GM19240 (cell line): ENCODE results near the gene KLHL17.
"Not testable (repeated sequence)": the region's sequence is repeated elsewhere in the genome, so short reads cannot be mapped to it uniquely, and the experiment has no call there.

ENCODE experiments used
- DNase-seq: peaks from one replicate; pipeline ENCODE4 v3.0.0; 2011; ENCODE audit warnings: low spot score; ENCODE audit not compliant: insufficient read length

KLHL17 gene

DNA sequence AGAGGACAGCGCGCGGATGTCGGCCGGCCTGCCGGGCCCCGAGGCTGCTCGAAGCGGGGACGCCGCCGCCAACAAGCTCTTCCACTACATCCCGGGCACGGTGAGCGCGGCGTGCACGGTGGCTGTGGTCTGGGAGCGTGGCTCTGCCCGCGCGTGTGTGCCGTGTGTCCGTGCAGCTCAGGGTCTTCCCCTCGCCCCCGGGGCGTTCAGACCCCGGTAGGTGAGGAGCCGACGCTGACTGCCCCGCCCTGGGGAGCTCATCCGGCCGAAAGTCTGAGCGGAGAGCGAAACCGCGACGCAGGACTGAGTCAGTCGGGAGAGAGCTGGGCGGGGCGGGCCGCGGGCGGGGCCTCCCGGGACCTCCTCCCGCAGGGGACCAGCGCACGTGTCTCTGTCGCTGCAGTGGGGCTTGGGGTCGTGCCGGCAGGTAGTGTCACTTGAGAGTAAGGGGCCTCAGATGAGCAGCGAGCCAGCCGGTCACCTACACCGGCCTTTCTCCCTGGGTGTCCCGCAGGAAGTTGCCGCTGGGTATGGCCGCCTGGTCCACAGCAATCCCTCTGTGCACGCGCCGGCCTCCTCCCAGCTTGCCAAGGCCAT, 6.4 kb downstream of the KLHL17 start:
- DNase-seq = peak; percentile 94

DNA sequence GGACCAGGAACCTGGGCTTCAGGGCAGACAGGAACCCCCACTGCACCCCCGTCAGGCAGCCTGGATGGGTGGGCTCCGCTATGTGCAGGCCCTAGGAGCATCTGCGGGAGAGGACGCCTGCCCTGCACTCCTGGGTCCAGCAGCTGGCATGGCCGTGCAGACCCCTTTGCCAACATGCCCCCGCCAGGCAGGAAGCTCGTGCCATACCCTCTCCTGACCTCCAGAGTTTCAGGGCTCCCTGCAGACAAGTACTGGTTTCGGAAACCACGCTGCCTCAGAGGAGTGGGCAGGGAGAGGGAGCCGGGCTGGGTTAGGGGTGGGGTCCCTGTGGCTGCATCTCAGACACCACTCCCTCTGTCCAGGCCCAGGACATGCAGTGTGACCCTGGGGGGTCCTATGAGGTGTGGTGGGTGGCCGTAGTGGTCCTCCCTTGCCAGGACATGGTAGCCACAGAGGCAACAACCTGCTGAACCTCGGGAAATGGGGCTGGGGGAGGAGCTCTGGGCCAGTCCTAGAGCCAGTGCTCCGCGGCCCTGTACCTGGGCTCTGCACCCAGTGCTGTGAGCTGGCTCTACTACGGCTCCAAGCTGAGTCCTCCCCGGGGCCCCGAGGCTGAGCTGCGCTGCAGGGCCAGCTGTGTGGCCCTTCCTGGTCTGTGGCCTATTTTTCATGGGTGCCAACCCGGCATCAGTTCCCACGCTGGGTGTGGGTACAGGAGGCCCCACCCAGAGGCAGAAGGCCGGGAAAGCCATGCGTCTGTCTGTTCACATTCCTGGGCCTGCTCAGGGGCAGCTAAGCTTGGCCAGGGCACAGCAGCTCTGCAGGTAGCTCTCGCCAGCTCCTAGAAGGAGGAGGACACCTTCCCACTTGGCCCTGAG, 7.3 kb downstream of the KLHL17 start:
- no peak for DNase-seq

DNA sequence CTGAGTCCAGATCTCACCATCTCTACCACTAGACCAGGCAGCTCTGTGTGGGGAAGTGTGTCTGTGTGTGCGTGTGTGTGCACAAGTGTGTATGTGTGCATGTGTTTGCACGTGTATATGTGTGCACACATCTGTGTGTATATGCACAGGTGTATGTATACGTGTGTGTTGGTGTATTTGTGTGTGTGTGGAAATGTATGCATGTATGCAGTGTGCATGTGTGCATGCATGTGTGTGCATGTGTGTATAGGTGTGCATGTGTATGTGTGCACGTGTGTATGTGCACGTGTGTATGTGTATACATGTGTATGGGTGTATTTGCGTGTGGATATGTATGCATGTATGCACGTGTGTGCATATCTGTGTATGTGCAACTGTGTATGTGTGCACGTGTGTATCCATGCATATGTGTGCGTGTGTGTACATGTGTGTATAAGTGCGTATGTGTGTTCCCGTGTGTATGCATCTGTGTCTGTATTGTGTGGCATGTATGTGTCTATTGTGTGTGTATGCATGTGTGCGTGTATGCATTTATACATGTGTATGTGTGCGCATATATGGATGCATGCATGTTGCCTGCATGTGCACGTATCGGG, 9.0 kb downstream of the KLHL17 start:
- no peak for DNase-seq

DNA sequence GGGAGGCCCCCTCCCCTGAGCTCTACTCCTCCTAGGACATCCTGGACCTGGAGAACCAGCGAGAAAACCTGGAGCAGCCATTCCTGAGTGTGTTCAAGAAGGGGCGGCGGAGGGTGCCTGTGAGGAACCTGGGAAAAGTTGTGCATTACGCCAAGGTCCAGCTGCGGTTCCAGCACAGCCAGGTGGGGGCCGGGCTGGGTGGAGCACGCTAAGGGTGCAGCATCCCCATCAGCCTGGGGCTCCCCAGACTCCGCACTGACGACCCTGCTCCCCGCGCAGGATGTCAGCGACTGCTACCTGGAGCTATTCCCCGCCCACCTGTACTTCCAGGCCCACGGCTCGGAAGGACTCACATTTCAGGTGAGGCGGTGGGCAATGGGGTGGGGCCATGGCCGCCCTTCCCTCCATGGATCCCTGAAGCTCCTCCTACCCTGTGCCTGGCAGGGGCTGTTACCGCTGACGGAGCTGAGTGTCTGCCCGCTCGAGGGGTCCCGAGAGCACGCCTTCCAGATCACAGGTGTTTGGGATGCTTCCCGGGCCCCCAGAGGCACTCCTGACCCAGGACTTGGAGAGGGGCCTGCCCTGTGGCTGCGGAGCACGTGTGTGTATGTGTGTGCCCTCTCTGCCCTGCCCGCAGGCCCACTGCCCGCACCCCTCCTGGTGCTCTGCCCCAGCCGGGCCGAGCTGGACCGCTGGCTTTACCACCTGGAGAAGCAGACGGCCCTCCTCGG, 10.0 kb downstream of the KLHL17 start:
- DNase-seq = no peak

DNA sequence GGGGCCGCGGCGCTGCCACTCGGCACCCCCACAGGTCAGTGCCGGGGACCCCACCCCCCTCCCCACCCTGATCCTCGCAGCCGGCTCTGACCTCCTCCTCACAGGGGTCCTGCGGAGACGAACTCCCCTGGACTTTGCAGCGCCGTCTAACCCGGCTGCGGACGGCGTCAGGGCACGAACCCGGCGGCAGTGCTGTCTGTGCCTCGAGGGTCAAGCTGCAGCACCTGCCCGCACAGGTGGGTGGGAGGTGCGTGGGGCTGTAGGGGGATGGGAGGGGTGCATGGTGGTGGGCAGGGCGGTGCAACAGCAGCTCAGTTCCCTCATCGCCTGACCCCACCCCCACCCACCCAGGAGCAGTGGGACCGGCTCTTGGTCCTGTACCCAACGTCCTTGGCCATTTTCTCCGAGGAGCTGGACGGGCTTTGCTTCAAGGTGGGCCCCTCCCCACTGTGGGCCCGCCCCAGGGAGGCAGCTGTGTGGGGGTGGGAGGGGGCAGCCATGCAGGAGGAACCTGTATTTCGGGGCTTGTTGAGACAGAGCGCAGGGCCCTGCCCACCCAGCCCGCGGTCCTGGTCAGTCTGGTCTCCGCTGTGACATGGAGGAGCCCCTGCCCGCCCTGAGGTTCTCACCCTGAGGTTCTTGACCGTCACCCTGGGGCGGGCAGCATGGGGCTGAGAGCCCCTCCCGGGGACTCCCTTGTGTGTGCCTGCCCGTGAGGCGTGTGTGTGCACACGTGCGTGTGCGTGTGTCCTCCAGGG, 10.8 kb downstream of the KLHL17 start:
- DNase-seq = no peak

DNA sequence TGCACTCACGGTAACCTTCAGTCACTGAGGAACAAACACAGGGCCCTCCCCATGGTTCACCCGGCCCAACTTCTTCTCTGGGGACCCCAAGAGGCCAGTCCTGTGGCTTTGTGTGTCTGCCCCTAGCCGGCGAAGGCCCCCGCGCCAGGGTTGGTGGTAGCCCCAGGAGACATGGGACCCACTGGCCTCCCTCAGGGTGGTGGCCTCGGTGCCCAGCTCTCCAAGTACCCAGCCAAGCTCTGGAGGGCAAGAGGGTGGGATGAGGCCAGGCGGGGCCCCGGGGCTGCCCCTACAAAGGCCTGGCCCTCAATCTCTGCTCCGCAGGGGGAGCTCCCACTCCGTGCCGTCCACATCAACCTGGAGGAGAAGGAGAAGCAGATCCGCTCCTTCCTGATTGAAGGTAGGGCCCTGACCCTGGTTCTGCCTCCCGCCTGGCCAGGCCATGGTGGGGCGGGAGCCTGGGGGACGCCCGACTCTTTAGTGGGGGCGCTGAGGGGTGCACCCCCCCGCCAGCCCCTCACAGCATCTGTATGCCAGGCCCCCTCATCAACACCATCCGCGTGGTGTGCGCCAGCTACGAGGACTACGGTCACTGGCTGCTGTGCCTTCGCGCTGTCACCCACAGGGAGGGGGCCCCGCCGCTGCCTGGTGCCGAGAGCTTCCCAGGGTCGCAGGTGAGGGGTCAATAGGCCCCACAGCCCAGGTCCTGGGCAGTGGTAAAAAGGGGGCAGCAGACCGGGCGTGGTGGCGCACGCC, 11.5 kb downstream of the KLHL17 start:
- DNase-seq = no peak

DNA sequence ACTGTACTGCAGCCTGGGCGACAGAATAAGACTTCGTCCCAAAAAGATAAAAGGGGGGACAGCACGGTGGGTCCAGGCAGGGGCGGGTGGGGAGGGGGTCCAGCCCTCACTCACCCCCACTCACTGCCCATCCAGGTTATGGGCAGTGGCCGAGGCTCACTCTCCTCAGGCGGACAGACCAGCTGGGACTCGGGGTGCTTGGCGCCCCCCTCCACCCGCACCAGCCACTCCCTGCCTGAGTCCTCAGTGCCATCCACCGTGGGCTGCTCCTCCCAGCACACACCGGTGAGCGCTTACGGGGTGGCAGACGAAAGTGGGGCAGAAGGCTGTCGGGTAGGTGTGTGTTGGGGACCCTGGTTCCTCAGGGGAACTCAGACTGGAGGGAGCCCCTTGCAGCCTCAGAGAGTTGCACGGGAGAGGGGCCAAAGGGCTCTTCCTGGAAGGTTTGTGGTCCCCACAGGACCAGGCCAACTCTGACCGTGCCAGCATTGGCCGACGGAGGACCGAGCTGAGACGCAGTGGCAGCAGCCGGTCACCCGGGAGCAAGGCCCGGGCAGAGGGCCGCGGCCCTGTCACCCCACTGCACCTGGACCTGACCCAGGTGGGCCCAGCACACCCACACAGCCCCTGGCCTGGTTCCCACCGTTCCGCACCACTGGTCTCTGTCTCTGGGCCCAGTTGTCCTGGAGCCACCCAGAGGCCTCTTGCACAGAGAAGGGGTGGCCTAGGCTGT, 12.5 kb downstream of the KLHL17 start:
- DNase-seq = no peak

DNA sequence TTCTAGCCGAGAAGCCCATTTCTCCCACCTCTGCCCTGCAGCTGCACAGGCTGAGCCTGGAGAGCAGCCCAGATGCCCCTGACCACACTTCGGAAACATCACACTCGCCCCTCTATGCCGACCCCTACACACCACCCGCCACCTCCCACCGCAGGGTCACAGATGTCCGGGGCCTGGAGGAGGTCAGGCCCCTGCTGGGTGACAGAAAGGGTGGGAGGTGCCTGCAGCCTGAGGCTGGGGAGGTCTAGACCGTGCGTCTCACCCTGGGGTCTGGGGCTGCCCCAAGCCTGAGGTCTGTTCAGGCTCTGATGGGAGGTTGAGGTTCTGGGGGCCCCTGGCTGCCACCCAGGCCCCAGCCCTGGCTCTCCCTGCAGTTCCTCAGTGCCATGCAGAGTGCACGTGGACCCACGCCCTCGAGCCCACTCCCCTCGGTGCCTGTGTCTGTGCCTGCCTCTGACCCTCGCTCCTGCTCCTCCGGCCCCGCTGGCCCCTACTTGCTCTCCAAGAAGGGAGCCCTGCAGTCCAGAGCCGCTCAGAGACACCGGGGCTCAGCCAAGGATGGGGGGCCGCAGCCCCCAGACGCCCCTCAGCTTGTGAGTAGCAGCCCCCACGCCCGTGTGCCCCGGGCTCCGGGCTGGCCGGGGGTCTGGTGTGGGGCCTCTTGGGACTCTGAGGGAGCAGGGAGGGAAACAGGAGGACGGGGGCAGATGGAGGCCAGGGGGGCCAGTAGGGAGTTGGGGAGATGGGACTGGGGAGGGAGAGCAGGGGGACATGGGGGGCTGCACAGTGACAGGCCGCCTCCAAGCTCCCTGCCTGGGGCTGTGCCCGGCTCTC, 13.3 kb downstream of the KLHL17 start:
- DNase-seq = no peak

DNA sequence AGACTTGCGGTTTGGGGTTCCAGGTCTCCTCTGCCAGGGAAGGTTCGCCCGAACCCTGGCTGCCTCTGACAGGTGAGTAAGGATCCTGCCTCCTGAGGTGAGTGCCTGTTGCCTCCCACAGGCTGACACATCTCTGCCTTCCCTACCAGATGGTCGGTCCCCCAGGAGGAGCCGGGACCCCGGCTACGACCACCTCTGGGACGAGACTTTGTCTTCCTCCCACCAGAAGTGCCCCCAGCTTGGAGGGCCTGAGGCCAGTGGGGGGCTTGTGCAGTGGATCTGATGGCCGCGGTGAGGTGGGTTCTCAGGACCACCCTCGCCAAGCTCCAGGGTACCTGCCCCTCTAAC, 13.9 kb downstream of the KLHL17 start:
- no peak for DNase-seq

DNA sequence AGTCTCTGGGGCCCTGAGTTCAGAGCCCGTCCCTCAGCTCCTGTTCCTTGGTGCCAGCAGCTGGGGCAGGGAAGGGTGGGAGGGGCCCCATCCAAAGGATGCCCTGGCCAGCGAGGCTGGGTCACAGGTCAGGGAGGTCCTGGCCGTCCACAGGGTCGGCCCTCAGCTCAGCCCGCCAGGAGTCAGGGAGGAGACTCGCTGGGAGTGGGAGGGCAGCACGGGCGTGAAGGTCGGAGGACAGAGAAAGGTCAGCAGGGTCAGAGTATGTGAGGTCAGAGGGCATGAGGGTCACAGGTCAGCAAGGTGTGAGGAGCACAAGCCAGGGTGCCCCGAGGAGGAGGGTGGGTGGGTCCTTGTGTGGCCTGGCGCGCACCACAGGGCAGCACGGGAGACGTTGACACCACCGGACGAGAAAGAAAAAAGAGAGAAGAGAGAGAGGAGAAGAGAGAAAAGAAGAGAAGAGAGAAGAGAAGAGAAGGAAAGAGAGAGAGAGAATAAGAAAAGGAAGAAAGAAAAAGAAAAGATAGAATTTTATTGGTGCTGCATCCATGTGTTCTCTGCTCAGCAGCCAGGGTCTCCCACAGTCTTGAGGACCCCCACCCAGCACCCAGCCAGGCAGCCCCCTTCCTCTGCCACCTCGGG, 14.4 kb downstream of the KLHL17 start:
- no peak for DNase-seq

DNA sequence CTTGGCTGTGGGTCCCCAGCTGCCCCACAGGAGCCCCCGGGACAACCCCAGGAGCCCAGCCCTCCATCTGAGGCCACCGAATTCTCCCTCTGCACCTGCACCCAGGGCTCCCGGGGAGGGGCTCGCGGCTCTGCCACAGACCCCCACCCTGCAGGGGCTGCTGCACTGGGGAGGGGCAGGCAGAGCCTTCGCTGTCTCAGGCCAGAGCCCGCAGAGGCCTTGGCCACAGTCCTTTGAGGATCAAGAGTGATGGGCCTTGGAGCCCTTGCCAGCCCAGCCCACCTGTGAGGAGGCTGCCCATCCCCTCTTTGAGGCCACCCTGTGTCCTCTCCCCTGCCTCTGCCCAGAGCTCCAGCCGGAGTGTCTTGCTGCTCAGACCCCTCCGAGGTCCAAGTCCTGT, 15.0 kb downstream of the KLHL17 start:
- DNase-seq = no peak

DNA sequence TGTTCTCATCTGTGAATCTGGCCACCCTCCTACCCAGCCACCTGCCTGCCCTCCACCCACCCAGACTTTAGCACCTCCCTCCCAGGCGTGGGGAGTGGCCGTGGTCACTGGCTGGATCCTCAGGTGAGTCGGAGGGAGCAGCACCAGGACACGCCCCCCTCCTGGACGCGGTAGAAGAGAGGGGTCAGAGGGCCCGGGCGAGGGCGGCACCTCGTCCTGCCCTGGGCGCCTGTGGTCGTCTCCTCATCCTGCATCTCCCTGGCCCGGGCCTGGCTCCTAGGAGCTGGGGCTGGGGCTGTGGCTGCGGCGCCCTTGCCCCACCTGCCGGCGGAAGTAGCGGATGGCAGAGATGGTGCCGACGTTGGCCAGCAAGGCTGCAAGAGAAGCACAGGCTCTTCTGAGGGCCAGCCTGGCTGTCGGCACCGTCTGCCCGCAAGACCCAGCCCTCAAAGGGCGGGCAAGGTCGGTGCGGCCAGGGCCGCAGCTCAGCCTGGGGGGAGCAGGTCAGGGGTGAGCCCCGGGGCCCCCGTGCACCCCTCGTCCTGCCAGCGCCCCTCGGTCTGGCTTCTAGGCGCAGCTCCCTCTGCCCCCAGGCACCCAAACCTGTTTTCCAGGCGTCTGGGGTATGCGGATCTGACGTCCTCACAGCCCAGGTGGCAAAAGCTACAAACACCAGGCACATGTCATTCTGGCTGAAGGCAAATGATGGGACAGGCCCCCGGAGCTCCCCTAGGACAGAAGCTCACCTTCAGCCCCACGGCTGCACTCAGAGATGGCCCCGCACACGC, 15.7 kb downstream of the KLHL17 start:
- peak; percentile 95 for DNase-seq

DNA sequence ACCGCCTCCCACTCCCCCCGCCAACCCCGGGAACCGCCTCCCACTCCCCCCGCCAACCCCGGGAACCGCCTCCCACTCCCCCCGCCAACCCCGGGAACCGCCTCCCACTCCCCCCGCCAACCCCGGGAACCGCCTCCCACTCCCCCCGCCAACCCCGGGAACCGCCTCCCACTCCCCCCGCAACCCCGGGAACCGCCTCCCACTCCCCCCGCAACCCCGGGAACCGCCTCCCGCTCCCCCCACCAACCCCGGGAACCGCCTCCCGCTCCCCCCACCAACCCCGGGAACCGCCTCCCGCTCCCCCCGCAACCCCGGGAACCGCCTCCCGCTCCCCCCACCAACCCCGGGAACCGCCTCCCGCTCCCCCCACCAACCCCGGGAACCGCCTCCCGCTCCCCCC, 16.4 kb downstream of the KLHL17 start:
- DNase-seq = not testable (repeated sequence)

DNA sequence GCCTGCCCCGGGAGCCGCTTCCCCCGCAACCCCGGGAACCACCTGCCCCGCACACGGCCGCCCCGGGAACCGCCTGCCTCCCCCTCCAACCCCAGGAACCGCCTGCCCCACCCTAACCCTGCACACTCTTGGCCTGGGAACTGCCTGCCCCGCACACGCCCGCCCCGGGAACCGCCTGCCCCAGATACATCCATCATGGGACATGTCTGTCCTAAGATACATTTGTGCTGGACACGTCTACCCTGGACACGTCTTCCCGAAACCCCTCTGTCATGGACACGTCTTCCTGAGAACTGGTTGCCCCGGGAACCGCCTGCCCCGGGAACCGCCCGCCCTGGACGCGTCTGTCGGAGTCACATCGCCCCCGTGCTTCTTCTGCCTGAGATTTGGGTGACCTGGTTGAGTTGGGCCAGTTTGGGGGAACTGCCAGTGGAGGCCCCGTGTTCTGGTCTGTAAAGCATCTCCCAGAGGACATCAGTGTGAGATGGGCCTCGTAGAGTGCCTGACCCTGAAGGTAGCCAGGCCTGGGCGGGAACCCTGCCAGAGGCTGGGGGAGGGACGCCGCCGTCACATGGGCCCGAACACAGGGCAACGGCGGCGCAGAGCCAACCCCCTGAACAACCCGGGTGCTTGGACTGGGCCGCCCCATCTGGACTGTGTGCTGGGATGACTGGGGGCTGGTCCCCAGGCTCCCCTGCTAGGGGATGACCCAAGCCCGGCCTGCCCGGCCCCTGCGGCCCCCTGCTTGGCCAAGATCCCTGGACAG, 17.9 kb downstream of the KLHL17 start:
- no peak for DNase-seq

DNA sequence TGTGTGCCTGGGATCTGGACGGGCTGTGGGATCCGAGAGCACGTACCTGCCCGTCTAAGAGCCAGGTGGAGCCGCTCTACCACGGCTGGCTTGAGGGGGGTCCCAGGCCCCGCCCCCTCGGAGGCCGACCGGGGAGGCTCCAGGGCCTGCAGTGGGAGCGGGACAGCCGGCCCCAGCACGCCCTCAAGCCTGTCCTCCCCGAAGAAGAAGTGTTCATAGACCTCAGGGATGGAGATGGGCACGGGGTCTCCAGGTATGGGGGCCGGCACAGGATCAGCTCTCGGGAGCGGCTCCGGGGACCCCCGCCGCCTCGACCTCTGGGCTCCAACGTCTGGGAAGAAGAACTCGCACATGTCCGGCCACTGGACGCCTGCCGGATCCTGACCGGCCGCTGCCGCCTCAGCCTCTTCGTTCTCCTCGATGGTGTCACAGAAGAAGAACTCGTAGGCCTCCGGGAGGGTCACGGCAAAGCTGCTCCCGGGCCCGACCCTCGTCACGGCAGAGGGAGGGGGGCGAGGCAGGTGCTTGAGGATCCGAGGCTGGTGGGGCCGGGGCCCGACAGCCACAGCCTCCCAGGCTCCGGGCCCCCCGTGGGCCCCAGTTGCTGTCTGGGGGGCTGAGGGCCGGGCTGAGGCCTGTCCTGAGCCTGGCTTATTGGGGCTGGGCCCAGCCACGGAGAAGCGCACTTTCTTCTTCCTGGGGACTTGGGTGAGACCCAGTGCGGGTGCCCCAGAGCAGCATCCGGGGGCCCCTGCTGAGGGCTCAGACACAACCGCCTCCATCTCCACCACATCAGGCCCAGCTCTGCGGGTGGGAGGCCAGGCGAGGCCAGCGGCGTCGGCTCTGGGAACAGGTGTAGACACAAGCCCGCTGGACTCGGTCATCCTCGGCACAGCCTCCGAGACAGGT, 18.7 kb downstream of the KLHL17 start:
- DNase-seq = no peak

DNA sequence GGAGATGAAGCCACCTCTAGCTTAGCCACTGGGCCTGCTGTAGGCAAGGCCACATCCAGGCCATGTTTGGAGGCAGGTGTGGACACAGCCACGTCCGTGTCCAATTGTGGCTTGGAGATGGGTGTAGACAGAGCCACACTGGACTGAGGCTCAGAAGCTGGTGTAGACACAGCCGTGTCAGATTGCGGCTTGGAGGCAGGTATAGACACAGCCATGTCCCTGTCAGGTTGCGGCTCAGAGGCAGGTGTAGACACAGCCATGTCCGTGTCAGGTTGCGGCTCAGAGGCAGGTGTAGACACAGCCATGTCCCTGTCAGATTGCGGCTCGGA, 19.3 kb downstream of the KLHL17 start:
- DNase-seq = no peak
